Measurements from ENCODE around the gene APLP1.
"Not testable (repeated sequence)": the region's sequence is repeated elsewhere in the genome, so short reads cannot be mapped to it uniquely, and the experiment has no call there.

APLP1 gene

GRCh38 chr19:35882114-35882832 lies 13.9 kb downstream of the APLP1 start:
- DNase-seq (ENCODE audit: low spot score): peak; percentile 80

- no peak for DNase-seq (ENCODE audit: low spot score)
These were observed 15.5 kb downstream of the APLP1 start for GRCh38 chr19:35883882-35884281.

- no peak for DNase-seq (ENCODE audit: low spot score)
These were observed 16.9 kb downstream of the APLP1 start for GRCh38 chr19:35885225-35885738.

- no peak for DNase-seq (ENCODE audit: low spot score)
These were observed 17.5 kb downstream of the APLP1 start for GRCh38 chr19:35885904-35886303.

- no peak for DNase-seq (ENCODE audit: low spot score)
These were observed 18.8 kb downstream of the APLP1 start for GRCh38 chr19:35887197-35887596.

- no peak for DNase-seq (ENCODE audit: low spot score)
These were observed 20.0 kb downstream of the APLP1 start for GRCh38 chr19:35888398-35888797.

GRCh38 chr19:35889370-35890112 lies 21.2 kb downstream of the APLP1 start:
- DNase-seq (ENCODE audit: low spot score): no peak

- DNase-seq (ENCODE audit: low spot score): no peak
These were observed 21.8 kb downstream of the APLP1 start for GRCh38 chr19:35890113-35890650.

- DNase-seq (ENCODE audit: low spot score): not testable (repeated sequence)
These were observed 23.4 kb downstream of the APLP1 start for GRCh38 chr19:35891819-35892218.

GRCh38 chr19:35894342-35894741 lies 26.0 kb downstream of the APLP1 start:
- DNase-seq (ENCODE audit: low spot score): no peak

GRCh38 chr19:35895911-35896642 lies 27.7 kb downstream of the APLP1 start:
- DNase-seq (ENCODE audit: low spot score): no peak

GRCh38 chr19:35896643-35897040 lies 28.3 kb downstream of the APLP1 start:
- no peak for DNase-seq (ENCODE audit: low spot score)

- no peak for DNase-seq (ENCODE audit: low spot score)
These were observed 29.5 kb downstream of the APLP1 start for GRCh38 chr19:35897706-35898451.

GRCh38 chr19:35898499-35898809 lies 30.1 kb downstream of the APLP1 start:
- no peak for DNase-seq (ENCODE audit: low spot score)

GRCh38 chr19:35899547-35900214 lies 31.3 kb downstream of the APLP1 start:
- DNase-seq (ENCODE audit: low spot score): peak; percentile 84

- no peak for DNase-seq (ENCODE audit: low spot score)
These were observed 32.8 kb downstream of the APLP1 start for GRCh38 chr19:35901055-35901644.

- DNase-seq (ENCODE audit: low spot score): peak; percentile 37
These were observed 33.7 kb downstream of the APLP1 start, which contains the start of gene HCST for GRCh38 chr19:35901854-35902661. Gene HCST (plus strand): TSS chr19:35902529. CDS start chr19:35902594, 65 bp downstream.

GRCh38 chr19:35902870-35903475 lies 34.6 kb downstream of the APLP1 start:
- no peak for DNase-seq (ENCODE audit: low spot score)

GRCh38 chr19:35903550-35904179 lies 35.3 kb downstream of the APLP1 start:
- peak; percentile 89 for DNase-seq (ENCODE audit: low spot score)
